Brain microvascular endothelial cell (primary cell): ENCODE results near the gene MT1X.

Experiments
- DNase-seq: peaks from one replicate; pipeline ENCODE4 v3.0.0-alpha.2; 2020
- H3K27ac ChIP-seq: fragments of 250-450 bp; sonication (Bioruptor Pico); 2 replicates; pipeline ENCODE4 v1.5.1; 2020; ENCODE audit warnings: mild to moderate bottlenecking, moderate library complexity
- H3K27me3 ChIP-seq: fragments of 250-450 bp; sonication (Bioruptor Pico); replicated peaks from 2 replicates; pipeline ENCODE4 v1.5.1; 2020; ENCODE audit warnings: mild to moderate bottlenecking
- H3K36me3 ChIP-seq: fragments of 250-450 bp; sonication (Bioruptor Pico); replicated peaks from 2 replicates; pipeline ENCODE4 v1.5.1; 2020; ENCODE audit warnings: mild to moderate bottlenecking
- H3K4me3 ChIP-seq: 2 replicates; pipeline ENCODE4 v1.5.1; 2011; ENCODE audit warnings: low read depth, mild to moderate bottlenecking, control low read depth, low read length, moderate library complexity
- CTCF ChIP-seq: IDR thresholded peaks from 2 replicates; pipeline ENCODE4 v1.5.1; 2011; ENCODE audit warnings: low read depth, mild to moderate bottlenecking, moderate library complexity, low read length, control low read depth, inconsistent platforms; ENCODE audit errors: missing control alignments
- in situ Hi-C: cut with HindIII; loops from 2 replicates; pipeline ENCODE4 v1.10.0; 2017; ENCODE audit warnings: low sequenced_read_pairs, low pct_ligation_motif_present

The MT1X gene

GRCh38 chr16:56649271-56649670 lies 33.0 kb upstream of the MT1X start:
- TF ChIP-seq CTCF = no peak
- H3K27me3 ChIP-seq = peaks cover 22% of the 10 kb centered on the region
- no peak overlapping the region for H3K27ac ChIP-seq
- no peak for DNase-seq
- in situ Hi-C loops = no loop called here
- H3K4me3 ChIP-seq = no peak overlapping the region
- no peaks in the 10 kb centered on the region for H3K36me3 ChIP-seq

- in situ Hi-C loops = no loop called here
- peaks cover 22% of the 10 kb centered on the region for H3K27me3 ChIP-seq
- TF ChIP-seq CTCF = no peak
Observed at GRCh38 chr16:56649820-56650219, 32.5 kb upstream of the MT1X start.

DNA sequence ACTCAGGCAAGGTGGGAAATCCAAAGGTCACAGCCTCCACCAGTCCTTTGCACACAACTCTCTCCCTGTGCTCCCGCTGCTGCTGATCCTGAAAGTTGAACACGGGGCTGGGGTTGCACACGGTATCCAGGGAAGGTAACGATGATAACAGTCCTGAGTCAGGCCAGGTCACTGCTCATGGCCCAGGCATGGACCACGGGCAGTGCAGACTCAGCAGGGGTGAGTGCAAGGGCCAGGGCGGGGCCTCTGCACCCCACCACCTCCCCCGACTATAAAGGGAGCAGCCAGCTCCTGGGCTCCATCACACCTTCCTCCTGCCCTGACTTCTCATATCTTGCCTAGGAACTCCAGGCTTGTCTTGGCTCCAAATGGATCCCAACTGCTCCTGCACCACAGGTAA lies 30.7 kb upstream of the MT1X start, which contains the start of gene MT1B:
MT1B (plus strand) TSS at position 301 of the 400 bp plus-strand sequence; CDS start at position 369, 68 bp downstream.
- H3K27me3 ChIP-seq = peaks cover 22% of the 10 kb centered on the region
- no peaks in the 10 kb centered on the region for H3K36me3 ChIP-seq
- no peak for DNase-seq
- in situ Hi-C loops = no loop called here
- H3K4me3 ChIP-seq = no peak within 1 kb of the TSS
- no peak for TF ChIP-seq CTCF
- no peak within 1 kb of the TSS for H3K27ac ChIP-seq

More at GRCh38 chr16:56649820-56650219, 32.5 kb upstream of the MT1X start:
- Histone ChIP-seq H3K4me3 (no peak overlapping the region), H3K27ac (no peak overlapping the region), H3K36me3 (no peaks in the 10 kb centered on the region)
- no peak for DNase-seq

- Histone ChIP-seq H3K36me3 (no peaks in the 10 kb centered on the region), H3K4me3 (no peak overlapping the region), H3K27me3 (peaks cover 14% of the 10 kb centered on the region), H3K27ac (no peak overlapping the region)
- no peak for TF ChIP-seq CTCF
- DNase-seq = no peak
- in situ Hi-C loops = no loop called here
Observed at GRCh38 chr16:56652600-56652999, 29.7 kb upstream of the MT1X start.

DNA sequence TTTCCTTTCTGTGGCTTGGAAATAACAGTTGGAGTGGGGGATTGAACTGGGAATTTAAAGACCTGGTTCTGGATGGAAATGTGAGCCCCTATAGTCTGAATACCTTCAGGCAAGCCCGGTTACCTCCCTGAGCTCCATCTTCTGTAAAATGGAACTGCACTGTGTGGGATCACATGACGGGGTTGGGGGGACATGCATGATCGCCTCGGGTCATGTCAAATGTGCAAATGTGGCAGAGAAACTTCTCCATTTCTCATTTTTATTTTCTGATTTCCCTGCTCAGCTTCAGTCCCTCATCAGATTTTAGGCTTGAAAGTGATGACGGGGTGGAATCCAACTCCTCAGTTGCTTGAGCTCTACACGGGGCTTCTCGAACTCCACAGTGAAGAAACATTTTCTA lies 29.1 kb upstream of the MT1X start:
- no peak for DNase-seq
- Histone ChIP-seq H3K27me3 (peaks cover 8% of the 10 kb centered on the region), H3K27ac (no peak overlapping the region), H3K4me3 (no peak overlapping the region), H3K36me3 (no peaks in the 10 kb centered on the region)
- no peak for TF ChIP-seq CTCF
- in situ Hi-C loops = no loop called here

DNA sequence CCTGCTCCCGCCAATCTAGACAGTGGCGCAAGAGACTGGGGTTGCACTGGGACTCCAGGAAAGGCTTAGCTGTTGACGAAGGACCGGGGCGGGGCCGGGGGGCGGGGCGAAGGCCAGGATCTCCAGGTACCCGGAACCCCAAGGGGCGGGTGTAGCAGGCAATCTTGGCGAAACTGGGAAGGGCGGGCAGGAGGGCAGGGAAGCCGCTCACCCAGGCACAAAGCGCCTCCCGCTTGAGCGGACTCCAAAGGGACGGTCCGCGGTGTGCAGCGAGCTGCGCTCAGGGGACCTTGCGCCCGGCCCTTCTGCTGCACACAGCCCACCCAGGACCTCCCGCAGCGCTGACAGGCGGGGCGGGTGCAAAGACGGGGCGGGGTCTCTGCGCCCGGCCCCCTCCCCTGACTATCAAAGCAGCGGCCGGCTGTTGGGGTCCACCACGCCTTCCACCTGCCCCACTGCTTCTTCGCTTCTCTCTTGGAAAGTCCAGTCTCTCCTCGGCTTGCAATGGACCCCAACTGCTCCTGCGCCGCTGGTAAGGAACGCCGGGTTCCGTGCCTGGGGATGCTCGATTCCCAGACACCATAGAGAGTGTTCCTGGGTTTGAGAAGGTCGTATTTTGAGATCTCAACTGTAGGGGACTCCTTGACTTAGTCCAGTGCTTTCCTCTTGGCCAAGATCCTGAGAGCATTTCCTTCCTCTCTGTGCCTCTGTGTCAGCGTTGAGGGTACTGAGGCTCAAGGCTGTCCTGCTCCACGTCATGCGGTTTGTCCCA lies 24.5 kb upstream of the MT1X start, which contains the start of gene MT1F:
MT1F (plus strand) TSS at position 405 of the 772 bp plus-strand sequence; CDS start at position 505, 100 bp downstream.
- no peak for TF ChIP-seq CTCF
- in situ Hi-C loops = no loop called here

More for the DNA sequence above, 24.5 kb upstream of the MT1X start, which contains the start of gene MT1F:
- Histone ChIP-seq H3K36me3 (no peaks in the 10 kb centered on the region), H3K27ac (no peak within 1 kb of the TSS), H3K4me3 (peak within 1 kb of the TSS; percentile 54), H3K27me3 (peaks cover 2% of the 10 kb centered on the region)
- peak; percentile 22 for DNase-seq
